Right cardiac atrium (tissue), 5 donors: ENCODE measurements around the gene EYA2. TPM values are rescaled to one million over a fixed set of nuclear protein-coding genes. Genes with fewer than 3 reads are reported as not detected.

Source experiments
- ATAC-seq, 2 donors: fragments of 200-7000 bp; cut with Tn5 transposase; one replicate each; pipeline versions ENCODE4 v1.8.0 to v1.9.1; 2020; ENCODE audit warnings: moderate library complexity in 2 of 2, mild to moderate bottlenecking in 1 of 2
- DNase-seq, 3 donors: peaks; one replicate each; pipeline ENCODE4 v3.0.0-alpha.2; 2020
- H3K27ac ChIP-seq: one replicate; pipeline ENCODE4 v1.5.1; 2013; ENCODE audit warnings: mild to moderate bottlenecking, low read length, control low read depth, moderate library complexity
- H3K27me3 ChIP-seq: one replicate; pipeline ENCODE4 v1.6.1; 2013; ENCODE audit not compliant: control insufficient read depth, insufficient read depth
- H3K4me1 ChIP-seq: one replicate; pipeline ENCODE4 v1.6.1; 2013; ENCODE audit warnings: low read length; ENCODE audit not compliant: control insufficient read depth, insufficient read depth
- H3K4me3 ChIP-seq: one replicate; pipeline ENCODE4 v1.5.1; 2013; ENCODE audit warnings: low read length, control low read depth
- H3K9me3 ChIP-seq: one replicate; pipeline ENCODE4 v1.6.1; 2013; ENCODE audit warnings: low read length; ENCODE audit not compliant: control insufficient read depth
- WGBS: extraction: QIAGEN DNeasy Blood & Tissue Kit; methylation state at CpG from one replicate; pipeline ENCODE4 v1.1.7; 2013; 5-methylcytosine and 5-hydroxymethylcytosine counted together
- intact Hi-C, 4 donors: fragments of 100-400 bp; cut with DNase I; formaldehyde crosslinking; loops; one replicate each; pipeline versions ENCODE4 v1.11.0 to v1.14.0; 2022 to 2023
- polyA plus RNA-seq: library from polyadenylated mRNA; stranded (reverse); fragments of 200-250 nt; gene quantifications from one replicate; pipeline ENCODE4 v1.2.3, GENCODE V29; 2013
- total RNA-seq, 4 donors: library from RNA; stranded (reverse); fragmentation: NEBNext Ultra II Directional; extraction: Animal tissue kit (Norgen Biotek cat#: 25700); gene quantifications; one replicate each; pipeline ENCODE4 v1.2.1, GENCODE V29; 2021
- donor health status: healthy with polysubstance abuse.
- donor health status: DM: no; HTN: yes; CAD: no.
- donor health status: DM: no; HTN: no; CAD: no.
- donor health status: DM: no; HTN: yes; CAD: no; lungs with severe emphysema.
- donor health status: DM: yes; HTN: yes; CAD: no.

Gene EYA2
- total and polyA plus RNA-seq, 5 donors, result 1.6 to 3.7 (median 3.4) TPM

GRCh38 chr20:47079047-47079446, 184.4 kb downstream of the EYA2 start:
- ATAC-seq, result no peak
- Histone ChIP-seq H3K9me3 (peaks cover 5% of the 10 kb centered on the region), H3K27ac (no peak overlapping the region), H3K27me3 (no peaks in the 10 kb centered on the region), H3K4me1 (no peaks in the 10 kb centered on the region), H3K4me3 (no peak overlapping the region)
- intact Hi-C loops, result no loop called here
- DNase-seq, result no peak

- ATAC-seq (no peak), DNase-seq (no peak)
- Histone ChIP-seq H3K27ac (no peak overlapping the region), H3K4me1 (no peaks in the 10 kb centered on the region), H3K27me3 (no peaks in the 10 kb centered on the region), H3K4me3 (no peak overlapping the region), H3K9me3 (peaks cover 5% of the 10 kb centered on the region)
- intact Hi-C loops, result no loop called here
- 78% methylated on average over 1 of the region's 1 CpG for WGBS
Measured at GRCh38 chr20:47080365-47080764, 185.7 kb downstream of the EYA2 start.

DNA sequence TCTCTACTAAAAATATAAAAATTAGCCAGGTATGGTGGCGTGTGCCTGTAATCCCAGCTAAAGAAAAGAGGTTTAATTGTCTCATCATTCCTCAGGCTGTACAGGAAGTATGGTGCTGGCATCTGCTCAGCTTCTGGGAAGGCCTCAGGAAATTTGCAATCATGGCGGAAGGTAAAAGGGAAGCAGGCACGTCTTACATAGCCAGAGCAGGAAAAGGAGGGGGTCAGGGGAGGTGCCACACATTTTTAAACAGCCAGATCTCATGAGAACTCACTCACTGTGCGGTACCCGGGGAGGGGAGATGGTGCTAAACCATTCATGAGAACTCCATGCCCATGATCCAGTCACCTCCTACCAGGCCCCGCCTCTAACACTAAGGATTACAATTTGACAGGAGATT, 191.7 kb downstream of the EYA2 start:
- H3K27ac ChIP-seq, result no peak overlapping the region
- no peak for DNase-seq
- no peaks in the 10 kb centered on the region for H3K27me3 ChIP-seq
- ATAC-seq, result no peak
- no peaks in the 10 kb centered on the region for H3K4me1 ChIP-seq
- no peak overlapping the region for H3K4me3 ChIP-seq
- intact Hi-C loops, result no loop called here
- 69% methylated on average over 6 of the region's 6 CpGs for WGBS
- no peaks in the 10 kb centered on the region for H3K9me3 ChIP-seq

DNA sequence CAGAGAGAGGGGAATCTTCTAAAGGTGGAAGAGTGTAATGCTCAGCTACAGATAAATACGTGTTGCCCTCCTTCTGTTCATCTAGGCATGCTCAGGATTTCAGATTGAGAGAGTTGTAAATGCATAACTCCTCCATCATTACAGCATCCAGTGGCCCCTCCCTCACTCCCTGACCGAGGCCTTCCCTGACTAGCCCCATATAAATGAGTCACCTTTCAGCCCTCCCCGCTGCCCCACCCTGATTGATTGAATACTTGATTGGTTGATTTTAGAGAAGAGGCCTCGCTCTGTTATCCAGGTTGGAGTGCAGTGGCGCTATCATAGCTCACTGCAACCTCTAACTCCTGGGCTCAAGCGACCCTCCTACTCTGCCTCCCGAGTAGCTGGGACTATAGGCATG, 193.7 kb downstream of the EYA2 start:
- WGBS, result 89% methylated on average over 7 of the region's 7 CpGs
- ATAC-seq, result no peak

GRCh38 chr20:47089151-47089550, 194.5 kb downstream of the EYA2 start:
- Histone ChIP-seq H3K4me3 (no peak overlapping the region), H3K4me1 (no peaks in the 10 kb centered on the region), H3K9me3 (no peaks in the 10 kb centered on the region), H3K27ac (no peak overlapping the region), H3K27me3 (no peaks in the 10 kb centered on the region)
- WGBS, result 93% methylated on average over 15 of the region's 15 CpGs
- ATAC-seq (no peak), DNase-seq (no peak)
- intact Hi-C loops, result no loop called here

More for the DNA sequence above, 193.7 kb downstream of the EYA2 start:
- no peak overlapping the region for H3K4me3 ChIP-seq
- no peaks in the 10 kb centered on the region for H3K27me3 ChIP-seq
- no peaks in the 10 kb centered on the region for H3K9me3 ChIP-seq
- DNase-seq, result no peak
- intact Hi-C loops, result no loop called here
- H3K4me1 ChIP-seq, result no peaks in the 10 kb centered on the region
- no peak overlapping the region for H3K27ac ChIP-seq

DNA sequence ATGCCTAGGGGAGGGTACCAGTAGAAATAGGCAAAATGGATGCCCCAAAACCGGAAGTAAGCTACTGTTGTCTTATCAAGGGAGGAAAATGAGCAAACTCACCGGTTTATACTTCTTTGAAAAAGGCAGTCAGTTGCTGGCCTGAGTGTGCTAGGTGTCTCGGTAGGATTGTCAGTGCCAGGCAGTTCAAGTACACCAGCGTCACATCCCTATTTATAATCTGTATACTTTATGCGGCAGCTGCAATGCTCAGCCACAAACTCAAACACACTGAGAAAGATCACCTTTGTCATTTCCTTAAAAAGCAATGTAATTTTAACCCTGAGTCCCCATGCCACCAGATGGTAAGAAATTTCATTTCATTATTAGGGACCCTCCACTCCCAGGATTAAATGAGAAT, 196.2 kb downstream of the EYA2 start:
- no peaks in the 10 kb centered on the region for H3K9me3 ChIP-seq
- H3K4me1 ChIP-seq, result no peaks in the 10 kb centered on the region
- no peak overlapping the region for H3K4me3 ChIP-seq
- DNase-seq, result no peak
- no peak for ATAC-seq
- WGBS, result 67% methylated on average over 5 of the region's 5 CpGs
- H3K27me3 ChIP-seq, result no peaks in the 10 kb centered on the region
- H3K27ac ChIP-seq, result no peak overlapping the region
- intact Hi-C loops, result no loop called here

DNA sequence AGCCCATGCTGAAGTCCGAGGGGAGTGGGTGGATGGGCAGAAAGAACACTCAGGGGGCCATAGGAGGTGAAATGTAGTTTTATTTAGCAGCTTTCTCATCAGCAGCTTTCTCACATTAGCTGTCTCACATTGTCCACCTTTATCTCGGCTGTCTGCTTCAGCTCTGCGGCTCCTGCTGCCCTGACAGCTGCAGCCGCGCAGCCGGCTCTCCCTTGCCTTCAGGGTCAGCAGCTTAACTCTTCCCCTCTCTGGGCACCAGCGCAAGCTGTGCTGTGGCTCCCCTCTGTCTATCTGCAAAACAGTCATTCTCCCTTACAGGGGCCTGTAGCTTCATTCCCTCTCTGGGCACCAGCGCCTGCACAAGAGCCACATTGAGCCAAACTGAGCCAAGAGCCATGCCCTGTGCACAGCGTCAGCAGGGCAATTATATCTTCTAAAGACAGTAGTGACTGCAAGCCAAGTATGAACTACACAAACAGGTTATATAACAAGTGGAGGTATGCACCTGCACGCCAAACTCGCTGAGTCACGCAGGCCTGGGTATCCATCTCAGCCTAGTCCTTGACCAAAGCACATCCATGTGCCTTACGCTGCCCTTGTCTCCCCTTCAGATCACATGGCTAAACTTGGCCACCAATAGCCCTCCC, 198.8 kb downstream of the EYA2 start:
- intact Hi-C loops, result no loop called here
- Histone ChIP-seq H3K9me3 (no peaks in the 10 kb centered on the region), H3K27ac (no peak overlapping the region), H3K4me3 (no peak overlapping the region), H3K4me1 (no peaks in the 10 kb centered on the region), H3K27me3 (no peaks in the 10 kb centered on the region)
- 66% methylated on average over 13 of the region's 13 CpGs for WGBS
- ATAC-seq (no peak), DNase-seq (no peak)

DNA sequence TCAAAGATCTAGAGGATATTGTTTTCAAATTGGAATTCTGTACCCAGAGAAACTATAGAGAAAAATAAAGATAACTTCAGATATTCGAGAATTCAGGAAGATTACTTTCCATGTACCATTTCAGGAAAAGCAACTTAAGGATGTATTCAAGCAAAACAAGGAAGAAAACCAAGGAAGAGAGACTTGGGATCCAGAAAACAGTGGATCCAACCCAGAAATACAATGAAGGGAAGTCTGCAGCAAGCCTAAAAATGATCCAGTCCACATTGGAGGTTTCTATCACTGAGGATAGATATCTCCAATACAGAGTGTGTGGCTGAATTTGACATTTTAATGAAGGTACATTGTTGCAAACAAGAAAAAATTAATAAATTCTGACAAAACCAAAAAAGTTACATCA, 201.0 kb downstream of the EYA2 start:
- Histone ChIP-seq H3K4me1 (no peaks in the 10 kb centered on the region), H3K9me3 (no peaks in the 10 kb centered on the region), H3K27ac (no peak overlapping the region), H3K4me3 (no peak overlapping the region), H3K27me3 (no peaks in the 10 kb centered on the region)
- no peak for DNase-seq
- 64% methylated on average over 1 of the region's 1 CpG for WGBS
- intact Hi-C loops, result no loop called here
- ATAC-seq, result no peak

DNA sequence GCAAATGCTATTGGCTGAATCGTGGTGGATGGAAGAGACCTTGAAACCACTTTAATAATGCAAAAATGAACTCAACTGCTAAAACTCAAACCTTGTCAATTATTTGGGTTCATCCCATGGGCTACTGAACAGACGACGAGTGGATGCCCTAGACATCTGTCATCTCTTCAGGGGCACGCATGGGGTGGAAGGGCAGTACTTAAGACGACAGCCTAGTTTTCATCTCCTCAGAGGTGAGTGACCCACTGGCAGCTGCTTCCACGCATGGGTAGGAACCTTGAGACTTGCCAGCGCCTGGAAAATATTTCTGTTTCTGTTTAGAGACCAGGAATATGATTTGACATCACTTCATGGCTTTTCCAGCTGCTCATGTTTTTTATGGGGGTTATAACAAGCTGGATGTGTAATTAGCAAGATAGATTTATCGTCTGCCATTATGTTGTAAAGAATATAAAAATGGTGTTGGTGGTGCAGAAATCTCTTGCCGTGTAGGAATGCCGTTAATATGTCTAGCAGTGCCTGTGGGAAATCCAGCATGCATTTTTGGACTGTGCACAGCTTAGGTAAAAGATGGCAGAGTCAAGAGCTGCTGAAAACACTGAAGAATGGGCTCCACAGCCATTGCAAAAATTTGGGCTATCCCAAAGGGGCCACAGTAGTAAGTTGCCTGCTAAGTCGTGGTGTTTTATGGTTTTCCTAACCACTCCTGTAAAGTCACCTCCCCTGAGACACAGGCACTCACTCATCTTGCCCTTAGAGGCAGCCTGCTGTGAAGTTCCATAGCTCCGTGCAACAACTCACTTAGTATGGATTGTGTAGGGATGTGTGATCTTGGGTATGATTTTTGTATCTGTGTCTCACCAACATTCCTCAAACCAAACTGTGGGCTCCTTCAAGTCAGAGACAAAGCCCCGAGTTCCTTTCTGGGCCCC, 203.3 kb downstream of the EYA2 start:
- no peak for DNase-seq
- Histone ChIP-seq H3K9me3 (no peaks in the 10 kb centered on the region), H3K4me1 (no peaks in the 10 kb centered on the region), H3K4me3 (no peak overlapping the region), H3K27me3 (no peaks in the 10 kb centered on the region), H3K27ac (no peak overlapping the region)
- intact Hi-C loops, result no loop called here
- ATAC-seq, result no peak
- WGBS, result 72% methylated on average over 13 of the region's 13 CpGs

GRCh38 chr20:47099093-47099492, 204.4 kb downstream of the EYA2 start:
- intact Hi-C loops, result no loop called here
- no peak overlapping the region for H3K27ac ChIP-seq

DNA sequence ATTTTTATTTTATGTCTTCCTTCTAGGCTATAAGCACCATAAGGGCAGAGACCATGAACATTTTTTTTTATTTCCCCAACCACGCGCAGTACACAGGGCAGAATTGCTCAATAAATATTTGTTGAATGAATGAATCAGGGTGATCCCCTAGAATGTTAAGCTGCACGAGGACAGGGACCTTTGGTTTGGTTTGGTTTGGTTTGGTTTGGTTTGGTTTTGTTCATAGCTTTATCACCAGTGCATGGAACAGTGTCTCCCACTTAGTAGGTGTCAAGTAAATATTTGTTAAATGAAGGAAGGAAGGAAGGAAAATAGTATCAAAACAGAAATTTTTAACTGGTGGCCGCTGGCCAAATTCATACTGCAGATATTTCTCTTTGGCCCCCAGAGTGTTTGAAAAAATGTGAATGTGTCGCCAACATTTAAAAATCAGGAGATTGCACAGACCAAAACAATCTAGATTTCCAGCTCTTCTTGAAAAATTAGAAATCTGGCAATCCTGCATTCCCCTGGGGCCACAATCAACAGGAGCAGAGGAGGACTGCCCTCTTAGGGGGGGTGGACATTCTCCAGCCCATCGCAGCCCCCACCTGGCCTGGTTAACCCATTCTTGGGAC, 205.3 kb downstream of the EYA2 start:
- 45% methylated on average over 6 of the region's 6 CpGs for WGBS
- ATAC-seq, result peak; percentile 47 to 74
- intact Hi-C loops, result no loop called here
- H3K27me3 ChIP-seq, result no peaks in the 10 kb centered on the region
- H3K9me3 ChIP-seq, result no peaks in the 10 kb centered on the region
- no peaks in the 10 kb centered on the region for H3K4me1 ChIP-seq
- H3K27ac ChIP-seq, result no peak overlapping the region
- peak in 2 of 3 donors; percentile 48 to 76 for DNase-seq
- H3K4me3 ChIP-seq, result no peak overlapping the region

More at GRCh38 chr20:47099093-47099492, 204.4 kb downstream of the EYA2 start:
- DNase-seq (no peak), ATAC-seq (no peak)
- H3K27me3 ChIP-seq, result no peaks in the 10 kb centered on the region
- no peaks in the 10 kb centered on the region for H3K9me3 ChIP-seq
- WGBS, result 89% methylated on average over 7 of the region's 7 CpGs
- H3K4me3 ChIP-seq, result no peak overlapping the region
- no peaks in the 10 kb centered on the region for H3K4me1 ChIP-seq
